ENCODE results near the gene DUSP12.

The DUSP12 gene

DNA sequence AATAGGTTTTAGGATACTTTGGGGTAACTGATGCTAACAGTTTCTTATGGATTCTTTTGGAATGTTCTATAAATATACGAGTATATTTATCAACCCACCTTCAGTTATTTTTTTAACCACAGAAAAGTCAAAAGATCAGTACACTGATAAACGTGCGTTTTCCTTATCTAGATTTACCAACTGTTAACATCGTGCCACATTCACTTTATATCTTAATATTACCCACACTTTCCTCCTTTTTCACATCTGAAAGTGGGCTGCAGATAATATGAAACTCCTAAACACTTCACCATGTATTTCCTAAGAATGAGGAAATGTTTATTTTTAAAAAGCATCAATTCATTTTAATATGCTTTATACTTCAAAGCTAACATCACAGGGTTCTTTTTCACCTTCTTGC lies 24.2 kb downstream of the DUSP12 start:
- TF ChIP-seq, protein P1, sequence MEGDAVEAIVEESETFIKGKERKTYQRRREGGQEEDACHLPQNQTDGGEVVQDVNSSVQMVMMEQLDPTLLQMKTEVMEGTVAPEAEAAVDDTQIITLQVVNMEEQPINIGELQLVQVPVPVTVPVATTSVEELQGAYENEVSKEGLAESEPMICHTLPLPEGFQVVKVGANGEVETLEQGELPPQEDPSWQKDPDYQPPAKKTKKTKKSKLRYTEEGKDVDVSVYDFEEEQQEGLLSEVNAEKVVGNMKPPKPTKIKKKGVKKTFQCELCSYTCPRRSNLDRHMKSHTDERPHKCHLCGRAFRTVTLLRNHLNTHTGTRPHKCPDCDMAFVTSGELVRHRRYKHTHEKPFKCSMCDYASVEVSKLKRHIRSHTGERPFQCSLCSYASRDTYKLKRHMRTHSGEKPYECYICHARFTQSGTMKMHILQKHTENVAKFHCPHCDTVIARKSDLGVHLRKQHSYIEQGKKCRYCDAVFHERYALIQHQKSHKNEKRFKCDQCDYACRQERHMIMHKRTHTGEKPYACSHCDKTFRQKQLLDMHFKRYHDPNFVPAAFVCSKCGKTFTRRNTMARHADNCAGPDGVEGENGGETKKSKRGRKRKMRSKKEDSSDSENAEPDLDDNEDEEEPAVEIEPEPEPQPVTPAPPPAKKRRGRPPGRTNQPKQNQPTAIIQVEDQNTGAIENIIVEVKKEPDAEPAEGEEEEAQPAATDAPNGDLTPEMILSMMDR (conservative IDR thresholded peaks at IDR 0.05; ENCODE audit: low read depth, low read length): no peak
- H3K4me3 ChIP-seq (IDR thresholded peaks at IDR 0.05; ENCODE audit: insufficient read depth, low read depth, low read length): no peak overlapping the region
- no peak overlapping the region for H3K4me2 ChIP-seq
- H3K9ac ChIP-seq: no peak overlapping the region
- peaks cover 4% of the 10 kb centered on the region; the same call in 1 of the 2 replicates for H4K20me1 ChIP-seq (ENCODE audit: insufficient read depth)
- H3K27me3 ChIP-seq (ENCODE audit: insufficient read depth, low read depth): no peaks in the 10 kb centered on the region
- no peak overlapping the region for H3K27ac ChIP-seq
- peaks cover 57% of the 10 kb centered on the region for H3K4me1 ChIP-seq (ENCODE audit: low read depth, poor library complexity, severe bottlenecking)
- peaks cover 98% of the 10 kb centered on the region for H3K79me2 ChIP-seq (ENCODE audit: insufficient read depth, low read depth)
- H2AFZ ChIP-seq (ENCODE audit: low read depth): no peak overlapping the region
- H3K36me3 ChIP-seq (ENCODE audit: insufficient read depth): no peaks in the 10 kb centered on the region

DNA sequence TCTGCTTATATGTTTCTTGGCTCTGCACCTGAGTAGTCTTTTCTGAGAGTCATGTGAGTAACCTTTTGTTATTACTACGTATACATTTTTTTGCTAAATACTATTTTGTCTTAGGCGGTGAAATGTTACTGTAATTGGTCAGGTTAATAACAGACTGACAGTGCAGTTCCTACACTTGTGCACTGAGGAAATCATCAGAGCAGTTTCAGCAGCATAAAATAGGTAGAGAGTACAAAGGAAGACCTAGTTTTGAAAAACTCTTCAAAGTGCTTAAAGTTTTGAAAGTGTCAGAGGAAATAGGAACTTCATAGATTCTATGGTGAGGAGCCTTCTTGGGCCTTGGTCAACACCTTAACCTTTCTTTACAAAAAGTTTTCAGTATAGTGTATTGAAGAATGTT lies 27.7 kb downstream of the DUSP12 start:
- Histone ChIP-seq H3K4me1 (ENCODE audit: low read depth, poor library complexity, severe bottlenecking) (peaks cover 41% of the 10 kb centered on the region), H3K4me3 (IDR thresholded peaks at IDR 0.05; ENCODE audit: insufficient read depth, low read depth, low read length) (no peak overlapping the region), H3K27me3 (ENCODE audit: insufficient read depth, low read depth) (no peaks in the 10 kb centered on the region), H3K79me2 (ENCODE audit: insufficient read depth, low read depth) (peaks cover 83% of the 10 kb centered on the region), H3K9ac (no peak overlapping the region), H2AFZ (ENCODE audit: low read depth) (no peak overlapping the region), H3K27ac (no peak overlapping the region), H3K4me2 (no peak overlapping the region), H3K36me3 (ENCODE audit: insufficient read depth) (no peaks in the 10 kb centered on the region), H4K20me1 (ENCODE audit: insufficient read depth) (no peaks in the 10 kb centered on the region; the same call in 1 of the 2 replicates)
- TF ChIP-seq, protein P1 (conservative IDR thresholded peaks at IDR 0.05; ENCODE audit: low read depth, low read length): no peak

DNA sequence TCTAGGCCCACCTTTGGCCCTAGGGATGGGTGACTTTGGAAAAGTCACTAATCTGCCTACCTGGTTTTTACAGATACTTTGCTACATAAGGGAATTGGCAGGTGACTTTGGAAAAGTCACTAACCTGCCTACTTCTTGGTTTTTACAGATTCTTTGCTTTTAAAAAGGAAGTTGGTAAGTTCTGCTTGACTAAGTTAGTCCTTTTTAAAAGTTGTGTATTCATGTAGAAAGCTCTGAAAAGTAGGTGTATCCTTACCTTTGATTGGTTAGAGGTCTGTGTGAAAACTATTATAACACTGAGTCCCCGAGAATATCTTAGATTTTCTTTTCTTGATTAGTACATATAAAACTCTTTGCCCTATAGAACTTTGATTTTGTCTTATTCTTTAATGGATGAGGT lies 28.9 kb downstream of the DUSP12 start:
- no peak overlapping the region for H3K27ac ChIP-seq
- no peak overlapping the region for H2AFZ ChIP-seq (ENCODE audit: low read depth)
- H3K36me3 ChIP-seq (ENCODE audit: insufficient read depth): no peaks in the 10 kb centered on the region
- no peak overlapping the region for H3K9ac ChIP-seq
- H3K4me2 ChIP-seq: no peak overlapping the region
- peaks cover 29% of the 10 kb centered on the region for H3K4me1 ChIP-seq (ENCODE audit: low read depth, poor library complexity, severe bottlenecking)
- H3K4me3 ChIP-seq (IDR thresholded peaks at IDR 0.05; ENCODE audit: insufficient read depth, low read depth, low read length): no peak overlapping the region
- TF ChIP-seq, protein P1 (conservative IDR thresholded peaks at IDR 0.05; ENCODE audit: low read depth, low read length): no peak
- no peaks in the 10 kb centered on the region for H3K27me3 ChIP-seq (ENCODE audit: insufficient read depth, low read depth)
- peaks cover 71% of the 10 kb centered on the region for H3K79me2 ChIP-seq (ENCODE audit: insufficient read depth, low read depth)
- H4K20me1 ChIP-seq (ENCODE audit: insufficient read depth): no peaks in the 10 kb centered on the region; the same call in 1 of the 2 replicates

DNA sequence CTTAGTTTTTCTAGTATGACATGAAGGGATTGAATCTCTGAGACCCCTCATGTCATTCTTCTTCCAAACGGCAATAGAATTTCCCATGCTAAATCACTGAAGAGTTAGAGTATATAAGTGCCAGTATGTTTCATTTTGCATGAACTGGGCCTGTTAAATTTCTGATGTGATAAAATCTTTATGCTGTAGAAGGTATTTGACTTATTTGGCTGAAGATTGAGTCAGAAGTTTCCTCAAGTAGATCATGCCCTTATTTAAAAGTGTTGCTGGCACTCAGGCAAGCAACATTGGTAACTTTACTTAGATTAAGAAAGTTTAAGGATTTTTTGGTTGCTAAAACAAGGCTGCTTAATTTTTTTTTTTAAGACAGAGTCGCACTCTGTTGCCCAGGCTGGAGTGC lies 29.8 kb downstream of the DUSP12 start:
- Histone ChIP-seq H3K9ac (no peak overlapping the region), H4K20me1 (ENCODE audit: insufficient read depth) (no peaks in the 10 kb centered on the region; the same call in 1 of the 2 replicates), H3K79me2 (ENCODE audit: insufficient read depth, low read depth) (peaks cover 62% of the 10 kb centered on the region), H3K36me3 (ENCODE audit: insufficient read depth) (no peaks in the 10 kb centered on the region), H3K4me2 (no peak overlapping the region), H3K27ac (no peak overlapping the region), H3K4me3 (IDR thresholded peaks at IDR 0.05; ENCODE audit: insufficient read depth, low read depth, low read length) (no peak overlapping the region), H3K27me3 (ENCODE audit: insufficient read depth, low read depth) (no peaks in the 10 kb centered on the region), H3K4me1 (ENCODE audit: low read depth, poor library complexity, severe bottlenecking) (peaks cover 27% of the 10 kb centered on the region), H2AFZ (ENCODE audit: low read depth) (no peak overlapping the region)
- TF ChIP-seq, protein P1 (conservative IDR thresholded peaks at IDR 0.05; ENCODE audit: low read depth, low read length): no peak

Data from KMS-11 (cell line).